Breast epithelium (tissue), 3 donors: ENCODE measurements around the gene FAAP20.

Experiments
- POLR2A ChIP-seq: fragments of 450-650 bp; IDR thresholded peaks from one replicate; pipeline ENCODE4 v1.6.1; 2016; ENCODE audit warnings: antibody characterized with exemption, mild to moderate bottlenecking, moderate library complexity
- POLR2AphosphoS5 ChIP-seq, 3 donors: sonication (generic); formaldehyde crosslinking; IDR thresholded peaks; one replicate each; pipeline ENCODE4 v1.6.1; 2017; ENCODE audit warnings: antibody characterized with exemption in 3 of 3
- TF ChIP-seq, protein P1 (sequence below), 3 donors: fragments of 450-650 bp; IDR thresholded peaks; one replicate each; pipeline ENCODE4 v1.5.1; 2016 to 2017; ENCODE audit warnings: antibody characterized with exemption in 3 of 3, mild to moderate bottlenecking in 3 of 3, moderate library complexity in 3 of 3

DNA sequence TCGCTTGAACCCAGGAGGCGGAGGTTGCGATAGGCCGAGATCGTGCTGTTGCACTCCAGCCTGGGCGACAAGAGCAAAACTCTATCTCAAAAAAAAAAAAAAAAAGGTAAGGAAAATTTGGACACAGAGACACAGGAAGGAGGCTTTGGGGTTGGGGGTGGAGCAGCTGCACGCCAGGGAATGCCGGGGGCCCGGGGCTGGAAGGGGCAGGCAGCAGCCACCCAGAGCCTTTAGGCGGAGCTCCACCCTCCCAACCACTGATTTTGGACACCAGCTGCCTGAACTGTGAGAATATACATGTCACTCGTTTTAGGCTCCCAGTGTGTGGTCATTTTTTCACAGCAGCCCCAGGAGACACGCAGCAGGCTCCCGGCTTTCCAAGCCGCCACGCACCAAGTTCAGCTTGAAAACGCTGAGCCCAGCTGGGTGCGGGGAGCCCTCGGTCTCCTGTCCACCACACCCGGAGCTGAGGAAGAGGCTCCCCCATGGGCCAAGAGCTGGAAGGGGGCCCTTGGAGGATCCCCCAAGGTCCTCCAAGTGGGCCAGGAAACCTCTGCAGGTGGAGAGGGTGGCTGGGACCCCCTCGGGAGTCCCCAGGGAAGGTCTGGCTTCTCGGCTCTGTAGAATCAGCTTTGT lies 5.9 kb upstream of the FAAP20 start:
- TF ChIP-seq POLR2A (no peak), POLR2AphosphoS5 (IDR thresholded peaks at IDR 0.05) (no peak)
- TF ChIP-seq, protein P1, sequence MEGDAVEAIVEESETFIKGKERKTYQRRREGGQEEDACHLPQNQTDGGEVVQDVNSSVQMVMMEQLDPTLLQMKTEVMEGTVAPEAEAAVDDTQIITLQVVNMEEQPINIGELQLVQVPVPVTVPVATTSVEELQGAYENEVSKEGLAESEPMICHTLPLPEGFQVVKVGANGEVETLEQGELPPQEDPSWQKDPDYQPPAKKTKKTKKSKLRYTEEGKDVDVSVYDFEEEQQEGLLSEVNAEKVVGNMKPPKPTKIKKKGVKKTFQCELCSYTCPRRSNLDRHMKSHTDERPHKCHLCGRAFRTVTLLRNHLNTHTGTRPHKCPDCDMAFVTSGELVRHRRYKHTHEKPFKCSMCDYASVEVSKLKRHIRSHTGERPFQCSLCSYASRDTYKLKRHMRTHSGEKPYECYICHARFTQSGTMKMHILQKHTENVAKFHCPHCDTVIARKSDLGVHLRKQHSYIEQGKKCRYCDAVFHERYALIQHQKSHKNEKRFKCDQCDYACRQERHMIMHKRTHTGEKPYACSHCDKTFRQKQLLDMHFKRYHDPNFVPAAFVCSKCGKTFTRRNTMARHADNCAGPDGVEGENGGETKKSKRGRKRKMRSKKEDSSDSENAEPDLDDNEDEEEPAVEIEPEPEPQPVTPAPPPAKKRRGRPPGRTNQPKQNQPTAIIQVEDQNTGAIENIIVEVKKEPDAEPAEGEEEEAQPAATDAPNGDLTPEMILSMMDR (IDR thresholded peaks at IDR 0.05) = no peak
